Measurements from ENCODE around the gene CCDC63.
A peak's percentile ranks its signal among the peaks of the same experiment; 100 is the strongest.

CCDC63 gene

DNA sequence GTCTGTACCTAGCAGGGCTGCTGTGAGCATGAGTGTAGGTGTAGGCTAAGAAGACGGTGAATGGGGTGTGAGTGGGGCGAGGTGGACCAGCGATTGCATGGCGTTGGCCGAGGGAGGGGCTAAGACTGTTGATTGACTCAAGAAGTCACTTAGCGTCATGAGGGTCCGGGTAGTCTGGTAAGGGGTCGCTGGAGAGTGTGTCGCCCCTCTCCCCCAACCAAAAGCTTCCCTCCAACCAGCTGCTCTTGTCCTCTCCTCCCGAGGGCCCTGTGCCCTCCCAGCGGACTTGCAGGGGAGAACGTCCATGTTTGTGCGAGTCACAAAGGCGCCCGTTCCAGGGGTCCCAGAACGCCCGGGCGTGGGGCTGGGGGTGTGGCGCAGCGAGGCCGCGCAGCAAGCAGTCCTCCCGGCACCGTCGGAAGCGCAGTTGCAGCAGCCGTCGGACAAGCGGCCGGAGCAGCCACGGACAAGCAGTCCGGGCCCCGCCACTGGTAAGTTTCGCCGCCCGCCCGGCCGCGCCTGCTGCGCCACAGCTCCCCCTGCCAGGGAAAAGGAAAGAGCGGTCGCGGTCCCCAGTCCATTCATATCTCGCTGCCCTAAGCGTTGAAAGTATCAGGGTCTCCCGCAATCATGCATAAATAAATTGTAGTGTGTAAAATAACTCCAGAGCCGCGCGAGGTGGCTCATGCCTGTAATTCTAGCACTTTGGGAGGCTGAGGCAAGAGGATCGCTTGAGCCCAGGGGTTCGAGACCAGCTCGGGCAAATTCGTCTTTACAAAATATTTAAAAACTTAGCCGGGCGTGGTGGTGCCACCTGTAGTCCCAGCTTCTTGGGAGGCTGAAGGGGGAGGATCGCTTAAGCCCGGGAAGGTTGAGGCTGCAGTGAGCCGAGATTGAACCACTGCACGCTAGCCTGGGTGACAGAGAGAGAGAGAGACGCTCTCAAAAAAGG is at the start of gene CCDC63:
Gene CCDC63, plus strand, starts transcription at position 373 of the 952 bp plus-strand sequence. CDS start 5,968 bp downstream, outside the sequence.
- peak in 1 of 2 donors; percentile 10 for DNase-seq (ENCODE audit: extremely low read depth in 1 of 2, low read depth in 1 of 2)

DNA sequence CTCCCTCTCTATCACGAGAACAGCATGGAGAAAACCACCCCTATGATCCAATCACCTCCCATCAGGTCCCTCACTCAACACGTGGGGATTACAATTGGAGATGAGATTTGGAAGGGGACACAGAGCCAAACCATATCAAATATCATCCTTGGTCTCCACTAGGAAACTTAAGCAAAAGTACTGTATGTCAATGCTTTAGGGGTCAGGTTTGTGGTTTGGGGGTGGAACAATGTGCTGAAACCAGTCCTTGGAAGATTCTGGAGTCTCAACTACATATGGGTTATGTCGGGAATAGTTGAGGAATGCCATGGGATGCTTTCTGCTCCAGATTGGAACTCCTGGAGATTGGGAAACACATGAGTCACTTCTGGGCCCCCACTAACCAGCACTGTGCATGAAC is 48.3 kb upstream of the CCDC63 start:
- DNase-seq (ENCODE audit: extremely low read depth in 1 of 2, low read depth in 1 of 2): no peak

DNA sequence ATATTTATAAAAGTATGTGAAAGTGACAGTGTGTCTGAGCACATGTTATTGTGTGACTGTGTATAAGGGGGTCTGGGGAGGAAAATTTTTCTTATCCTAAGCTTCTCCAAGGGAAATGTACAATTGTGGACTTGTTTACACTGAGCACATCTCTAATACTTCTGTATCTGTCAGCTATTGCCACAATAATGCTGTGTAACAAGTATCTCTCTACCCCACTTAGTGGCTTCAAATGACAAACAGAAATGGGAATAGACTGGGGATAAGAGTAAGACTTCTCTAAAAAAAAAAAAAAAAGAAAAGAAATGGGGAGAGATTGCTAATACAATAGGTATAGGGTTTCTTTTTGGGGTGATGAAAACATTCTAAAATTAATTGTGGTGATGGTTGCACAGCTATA is 44.3 kb upstream of the CCDC63 start:
- DNase-seq (ENCODE audit: extremely low read depth in 1 of 2, low read depth in 1 of 2): no peak

DNA sequence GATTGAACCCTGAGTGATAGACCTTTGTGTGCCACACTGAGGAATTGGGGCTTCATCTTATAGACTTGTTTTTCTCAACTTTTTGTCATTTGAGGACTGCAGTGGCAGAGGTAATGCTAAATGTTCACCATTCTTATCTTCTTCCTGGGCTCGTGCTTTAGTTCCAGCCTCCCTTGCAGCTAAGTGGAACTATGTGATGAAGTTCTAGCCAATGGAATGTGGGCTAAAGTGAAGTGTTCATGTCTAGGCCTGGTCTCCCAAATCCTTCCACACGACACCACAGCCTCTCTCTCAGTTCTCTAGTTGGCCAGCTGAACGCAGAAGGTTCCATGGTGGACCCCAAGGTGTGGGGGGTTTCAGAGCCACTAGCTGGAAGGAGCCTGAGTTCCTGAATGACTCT is 42.4 kb upstream of the CCDC63 start:
- DNase-seq (ENCODE audit: extremely low read depth in 1 of 2, low read depth in 1 of 2): no peak

DNA sequence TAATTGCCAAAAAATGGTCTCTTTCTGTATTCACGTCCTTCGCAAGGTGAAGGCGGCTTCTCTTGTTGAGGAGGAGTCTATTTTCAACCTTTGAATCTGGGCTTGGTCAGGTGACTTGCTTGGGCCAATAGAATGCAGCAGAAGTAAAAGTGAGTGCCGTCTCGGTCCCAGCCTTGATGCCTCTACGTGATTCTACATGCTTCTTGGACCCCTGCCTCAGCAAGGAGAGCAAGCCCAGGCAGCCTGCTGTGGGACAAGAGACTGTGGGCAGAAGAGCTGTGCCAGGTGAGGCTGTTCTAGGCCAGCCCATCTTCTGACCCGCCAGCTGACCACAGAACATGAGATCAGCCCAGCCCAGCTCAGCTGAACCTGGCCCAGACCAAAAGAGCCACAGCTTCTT is 39.1 kb upstream of the CCDC63 start:
- DNase-seq (ENCODE audit: extremely low read depth in 1 of 2, low read depth in 1 of 2): no peak

DNA sequence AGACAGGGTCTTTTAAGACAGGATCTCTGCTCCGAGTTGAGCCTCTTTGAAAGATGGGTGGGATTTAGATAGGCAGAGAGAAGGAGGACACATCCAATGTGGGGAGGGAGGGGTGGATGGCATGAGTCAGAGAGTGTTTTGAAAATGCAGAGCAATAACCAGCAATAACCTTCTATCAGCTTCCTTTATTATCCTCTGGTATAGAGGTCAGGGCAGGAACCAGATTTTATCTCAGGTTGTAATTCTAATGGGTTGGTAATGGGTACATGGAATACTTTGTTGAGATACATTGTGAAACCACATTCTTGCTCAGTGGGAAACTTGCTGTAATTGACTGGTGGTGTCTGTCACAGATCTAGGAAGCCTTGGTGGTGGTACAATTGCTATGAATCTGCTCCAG is 37.6 kb upstream of the CCDC63 start:
- DNase-seq (ENCODE audit: extremely low read depth in 1 of 2, low read depth in 1 of 2): no peak

DNA sequence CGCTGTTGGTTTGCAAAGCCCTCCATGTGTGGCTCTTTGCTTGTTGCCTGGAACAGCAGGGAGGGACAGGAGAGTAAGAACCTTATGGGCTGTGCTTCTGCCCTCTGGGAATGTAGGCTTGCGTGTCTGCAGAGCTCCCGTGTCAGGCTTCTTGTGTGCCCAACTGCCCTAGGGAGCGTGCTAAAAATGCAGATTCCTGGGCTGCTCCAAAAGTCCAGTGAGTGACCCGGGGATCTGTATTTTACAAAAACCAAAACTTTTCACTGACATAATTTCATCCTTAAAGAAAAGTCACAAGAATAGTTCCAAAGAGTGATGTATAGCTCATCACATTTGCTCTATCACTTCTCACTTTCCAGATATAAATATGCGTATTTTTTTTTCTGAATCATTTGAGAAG is 34.8 kb upstream of the CCDC63 start:
- no peak for DNase-seq (ENCODE audit: extremely low read depth in 1 of 2, low read depth in 1 of 2)

DNA sequence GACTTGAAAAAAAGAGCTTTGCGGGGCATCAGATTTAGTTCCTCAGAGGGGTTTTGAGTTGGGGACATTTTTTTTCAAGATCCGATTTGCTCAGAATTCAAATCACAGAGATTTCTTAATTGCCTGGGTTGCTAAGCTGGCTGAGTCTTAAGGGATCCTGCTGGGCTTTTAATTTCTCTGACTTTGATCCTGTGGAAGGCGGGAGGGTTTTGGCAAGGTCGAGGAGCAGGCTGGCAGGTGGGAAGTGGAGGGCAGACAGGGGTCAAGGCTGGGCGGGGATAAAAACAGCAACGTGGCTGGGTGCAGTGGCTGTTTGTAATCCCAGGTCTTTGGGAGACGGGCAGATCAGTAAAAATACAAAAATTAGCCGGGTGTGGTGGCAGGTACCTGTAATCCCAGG is 33.5 kb upstream of the CCDC63 start:
- DNase-seq (ENCODE audit: extremely low read depth in 1 of 2, low read depth in 1 of 2): no peak

DNA sequence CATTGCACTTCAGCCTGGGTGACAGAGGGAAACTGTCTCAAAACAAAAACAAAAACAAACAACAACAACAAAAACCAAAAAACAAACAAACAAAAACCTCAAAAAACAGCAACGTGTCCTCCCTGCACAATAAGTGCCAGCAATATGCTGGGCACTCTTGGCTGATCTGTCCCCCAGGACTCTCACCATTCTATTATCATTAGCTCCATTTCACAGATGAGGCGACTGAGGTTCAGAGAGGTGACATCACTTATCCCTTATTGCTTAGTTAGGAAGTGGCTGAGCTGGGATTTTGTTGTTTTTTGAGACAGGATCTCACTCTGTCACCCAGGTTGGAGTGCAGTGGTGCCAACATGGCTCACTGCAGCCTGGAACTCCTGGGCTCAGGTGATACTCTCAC is 33.0 kb upstream of the CCDC63 start:
- DNase-seq (ENCODE audit: extremely low read depth in 1 of 2, low read depth in 1 of 2): no peak

DNA sequence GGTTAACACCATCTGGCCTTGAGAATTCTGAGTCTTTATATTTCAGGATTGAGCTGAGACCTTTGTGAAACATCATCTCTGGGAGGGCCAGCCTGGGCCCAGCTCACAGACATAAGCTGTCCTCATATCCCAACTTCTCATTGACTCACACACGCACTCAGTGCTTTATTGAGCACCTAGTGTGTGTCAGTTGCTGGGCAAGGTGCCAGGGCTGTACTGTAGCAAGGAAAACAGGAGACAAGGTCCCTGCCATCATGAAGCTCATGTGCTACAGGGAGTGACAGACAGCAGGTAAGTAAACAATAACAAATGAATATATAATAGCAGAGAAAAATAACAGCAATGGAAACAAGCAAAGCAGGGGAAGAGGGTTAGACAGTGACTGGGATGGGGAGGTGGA is 30.5 kb upstream of the CCDC63 start:
- DNase-seq (ENCODE audit: extremely low read depth in 1 of 2, low read depth in 1 of 2): no peak

DNA sequence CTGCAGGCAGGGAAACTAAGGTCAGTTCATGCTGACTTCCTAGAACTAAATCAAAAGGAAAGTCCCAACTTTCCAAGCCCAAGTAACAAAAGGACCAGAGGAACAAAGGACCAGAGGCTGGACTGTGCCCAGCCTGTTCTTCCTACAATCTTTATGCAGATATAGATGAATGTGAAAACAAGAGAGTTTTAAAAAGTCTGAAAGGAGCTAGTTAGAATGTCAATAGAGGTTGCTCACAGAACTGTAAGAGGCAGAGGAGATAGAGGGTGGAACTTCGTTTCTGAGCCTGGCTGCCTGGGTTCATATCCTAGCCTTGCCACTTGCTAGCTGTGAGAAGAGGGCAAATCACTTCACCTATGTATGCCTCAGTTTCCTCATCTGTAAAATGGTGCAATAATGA is 30.0 kb upstream of the CCDC63 start:
- DNase-seq (ENCODE audit: extremely low read depth in 1 of 2, low read depth in 1 of 2): no peak

DNA sequence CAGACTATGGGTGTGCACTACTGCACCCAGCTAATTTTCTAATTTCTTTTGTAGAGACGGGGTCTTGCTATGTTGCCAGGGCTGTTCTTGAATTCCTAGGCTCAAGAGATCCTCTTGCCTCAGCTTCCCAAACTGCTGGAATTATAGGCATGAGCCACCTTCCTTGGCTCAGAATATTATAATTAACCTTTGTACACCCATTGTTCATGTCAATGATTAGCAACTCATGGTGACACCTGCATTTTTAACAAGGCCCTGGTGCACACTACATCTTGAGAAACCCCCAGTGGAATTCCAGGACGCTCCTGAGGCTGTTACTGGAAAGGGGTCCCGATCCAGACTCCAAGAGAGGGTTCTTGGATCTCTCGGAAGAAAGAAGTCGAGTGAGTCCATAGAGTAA is 28.3 kb upstream of the CCDC63 start:
- no peak for DNase-seq (ENCODE audit: extremely low read depth in 1 of 2, low read depth in 1 of 2)

DNA sequence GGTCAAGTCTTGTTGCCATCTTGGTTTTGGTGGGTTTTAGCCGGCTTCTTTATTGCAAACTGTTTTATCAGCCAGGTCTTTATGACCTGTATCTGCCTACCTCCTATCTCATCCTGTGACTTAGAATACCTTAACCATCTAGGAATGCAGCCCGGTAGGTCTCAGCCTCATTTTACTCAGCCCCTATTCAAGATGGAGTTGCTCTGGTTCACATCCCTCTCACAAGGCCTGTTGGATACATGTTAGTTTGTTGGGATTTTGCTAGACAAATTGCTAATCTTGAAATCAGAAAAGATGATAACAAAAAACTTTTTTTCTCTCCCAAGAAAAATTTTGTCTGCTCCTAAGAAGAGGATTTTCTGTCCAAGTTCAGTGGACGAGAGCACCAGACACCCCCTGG is 27.6 kb upstream of the CCDC63 start:
- DNase-seq (ENCODE audit: extremely low read depth in 1 of 2, low read depth in 1 of 2): no peak

DNA sequence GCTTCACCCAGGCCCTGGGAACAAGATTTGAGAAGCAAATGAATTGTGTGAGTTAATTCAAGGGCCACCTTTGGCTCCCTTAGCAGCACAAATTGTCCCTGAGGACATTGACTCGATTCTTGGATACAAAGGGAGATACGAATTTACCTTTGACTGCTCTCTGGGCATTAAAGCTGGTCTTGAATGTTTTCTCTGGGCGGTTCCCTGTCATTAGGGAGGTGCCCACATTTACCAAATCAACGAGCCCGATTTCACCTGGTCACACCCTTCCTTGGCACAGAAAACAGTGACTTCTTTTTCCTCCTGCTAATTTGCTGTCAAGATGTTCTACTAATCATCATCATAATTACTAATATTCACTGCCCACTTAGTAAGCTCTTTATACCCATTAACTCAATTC is 27.1 kb upstream of the CCDC63 start:
- DNase-seq (ENCODE audit: extremely low read depth in 1 of 2, low read depth in 1 of 2): no peak

DNA sequence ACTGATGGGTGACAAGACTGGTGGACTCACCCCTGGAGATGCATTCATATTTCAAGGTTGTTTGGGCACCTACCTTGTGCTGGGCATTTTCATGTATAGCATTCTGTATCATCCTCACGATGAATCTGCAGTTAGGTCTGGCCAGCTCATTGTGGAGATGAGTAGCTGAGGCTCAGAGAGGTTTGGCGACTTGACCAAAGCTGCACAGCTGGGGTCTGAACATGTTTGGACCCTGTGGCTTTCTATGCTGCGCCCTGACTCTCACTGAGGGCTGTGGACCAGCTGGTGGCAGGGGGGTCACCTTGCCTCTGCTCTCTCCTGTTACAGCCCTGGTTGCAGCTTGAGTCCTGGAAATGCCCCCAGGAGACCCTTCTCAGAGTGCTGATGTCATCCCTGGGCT is 24.9 kb upstream of the CCDC63 start:
- no peak for DNase-seq (ENCODE audit: extremely low read depth in 1 of 2, low read depth in 1 of 2)

DNA sequence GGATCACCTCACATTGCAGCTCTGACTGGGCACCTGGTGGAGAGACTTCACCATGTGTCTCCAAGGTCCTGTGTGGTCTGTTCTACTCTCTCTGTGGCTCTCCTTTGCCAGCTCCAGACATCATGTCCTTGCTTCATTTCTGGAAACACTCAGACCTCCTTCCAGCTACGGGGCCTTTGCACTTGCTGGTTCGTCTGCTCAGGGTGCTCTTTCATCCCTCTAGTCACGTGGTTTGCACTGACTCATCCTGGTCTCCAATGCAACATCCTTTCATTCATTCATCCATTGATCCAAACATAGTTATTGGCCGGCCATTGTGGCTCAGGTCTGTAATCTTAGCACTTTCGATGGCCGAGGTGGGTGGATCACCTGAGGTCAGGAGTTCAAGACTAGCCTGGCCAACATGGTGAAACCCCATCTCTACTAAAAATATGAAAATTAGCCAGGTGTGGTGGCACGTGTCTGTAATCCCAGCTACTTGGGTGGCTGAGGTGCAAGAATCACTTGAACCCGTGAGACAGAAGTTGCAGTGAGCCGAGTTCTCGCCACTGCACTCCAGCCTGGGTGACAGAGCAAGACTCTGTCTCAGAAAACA is 23.9 kb upstream of the CCDC63 start:
- no peak for DNase-seq (ENCODE audit: extremely low read depth in 1 of 2, low read depth in 1 of 2)

DNA sequence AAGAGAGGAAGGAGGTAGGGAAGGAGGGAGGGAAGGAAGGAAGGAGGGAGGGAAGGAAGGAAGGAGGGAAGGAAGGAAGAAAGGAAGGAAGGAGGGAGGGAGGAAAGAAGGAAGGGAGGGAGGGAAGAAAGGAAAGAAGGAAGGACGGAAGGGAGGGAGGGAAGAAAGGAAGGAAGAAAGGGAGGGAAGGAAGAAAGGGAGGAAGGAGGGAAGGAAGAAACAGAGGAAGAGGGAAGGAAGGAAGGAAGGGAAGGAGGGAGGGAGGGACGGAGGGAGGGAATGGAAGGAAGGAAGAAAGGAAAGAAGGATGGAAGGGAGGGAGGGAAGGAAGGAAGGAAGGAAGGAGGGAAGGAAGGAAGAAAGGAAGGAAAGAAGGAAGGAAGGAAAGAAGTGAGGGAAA is 22.4 kb upstream of the CCDC63 start:
- no peak for DNase-seq (ENCODE audit: extremely low read depth in 1 of 2, low read depth in 1 of 2)

DNA sequence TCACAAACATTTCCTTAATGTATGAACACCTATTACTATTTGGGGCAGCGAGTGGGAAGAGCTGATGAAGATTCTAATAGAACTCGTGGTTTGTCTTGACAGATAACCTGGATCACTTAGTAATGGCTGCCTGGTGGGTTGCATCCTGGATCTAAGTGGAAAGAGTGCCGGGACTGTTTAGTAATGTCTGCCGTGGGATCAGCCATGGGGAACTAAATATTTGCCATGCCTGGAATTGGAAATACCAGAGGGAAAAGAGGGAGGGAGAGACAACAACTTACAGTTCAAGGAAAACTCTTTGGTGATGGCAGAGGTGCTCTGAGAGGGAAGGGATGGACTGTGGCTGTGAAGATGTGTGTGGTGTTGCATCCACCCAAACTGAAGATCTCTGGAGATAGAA is 21.3 kb upstream of the CCDC63 start:
- no peak for DNase-seq (ENCODE audit: extremely low read depth in 1 of 2, low read depth in 1 of 2)

DNA sequence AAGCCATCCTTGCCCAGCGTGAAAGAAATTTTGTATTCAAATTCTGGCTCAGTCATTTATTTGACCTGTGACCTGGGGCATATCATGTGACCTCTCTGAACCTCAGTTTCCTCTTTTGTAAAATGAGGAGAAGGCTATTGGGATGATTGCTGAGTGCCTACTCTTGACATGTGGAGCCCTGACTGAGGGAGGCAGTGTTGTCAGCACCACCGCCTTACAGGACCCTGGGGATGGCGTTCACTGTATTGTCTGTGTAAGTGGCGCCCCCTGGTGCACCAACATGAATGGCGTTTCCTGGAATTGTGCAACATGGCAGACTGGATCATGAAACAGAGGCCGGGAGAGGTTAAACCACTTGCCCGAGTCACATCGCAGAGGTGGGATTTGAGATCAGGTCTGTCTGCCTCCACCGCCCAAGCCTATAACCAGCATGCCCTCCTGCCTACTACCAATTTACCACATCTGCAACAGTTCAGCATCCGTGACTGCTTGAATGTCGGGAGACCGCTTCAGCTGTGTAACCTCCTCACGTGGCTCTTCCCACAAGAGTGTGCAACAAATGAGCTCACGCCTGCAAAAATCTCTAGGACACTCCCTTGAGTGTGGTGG is 20.1 kb upstream of the CCDC63 start:
- DNase-seq (ENCODE audit: extremely low read depth in 1 of 2, low read depth in 1 of 2): peak; percentile 39 to 64

DNA sequence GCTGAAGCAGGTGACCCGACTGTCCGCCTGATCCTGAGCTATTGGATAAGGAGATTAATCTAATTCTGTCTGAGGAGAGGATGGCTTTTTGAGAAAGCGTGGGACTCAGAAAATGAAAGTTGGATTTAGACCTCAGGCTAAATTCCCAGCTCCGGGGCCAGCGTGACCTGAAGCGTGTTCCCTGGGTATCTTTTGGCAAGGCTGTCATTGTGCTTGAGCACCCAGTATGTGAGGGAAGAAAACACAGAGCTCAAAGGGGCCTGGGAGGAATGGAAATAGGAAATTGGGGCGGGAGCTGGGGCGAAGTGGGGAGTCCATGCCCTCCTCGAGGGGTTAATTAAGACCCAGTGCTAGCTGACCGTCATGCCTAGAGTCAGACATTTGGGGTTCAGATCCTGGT is 17.5 kb upstream of the CCDC63 start:
- DNase-seq (ENCODE audit: extremely low read depth in 1 of 2, low read depth in 1 of 2): no peak

DNA sequence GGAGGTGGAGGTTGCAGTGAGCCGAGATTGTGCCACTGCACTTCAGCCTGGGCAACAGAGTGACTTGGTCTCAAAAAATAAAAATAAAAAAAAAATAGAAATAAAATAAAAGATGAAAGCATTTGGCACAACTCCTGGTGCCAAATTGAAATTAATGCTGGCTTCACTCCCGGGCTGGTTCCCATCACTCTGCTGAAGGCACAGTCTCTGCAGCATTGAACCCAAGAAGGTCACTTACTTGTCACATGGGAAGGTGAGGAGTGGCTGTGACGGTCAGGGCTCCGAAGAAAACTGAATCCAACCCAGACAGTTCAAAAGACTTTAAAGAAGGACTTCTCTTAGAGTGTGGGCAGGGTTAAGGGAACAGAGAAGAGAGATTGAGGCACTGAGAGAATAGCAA is 10.5 kb upstream of the CCDC63 start:
- no peak for DNase-seq (ENCODE audit: extremely low read depth in 1 of 2, low read depth in 1 of 2)

DNA sequence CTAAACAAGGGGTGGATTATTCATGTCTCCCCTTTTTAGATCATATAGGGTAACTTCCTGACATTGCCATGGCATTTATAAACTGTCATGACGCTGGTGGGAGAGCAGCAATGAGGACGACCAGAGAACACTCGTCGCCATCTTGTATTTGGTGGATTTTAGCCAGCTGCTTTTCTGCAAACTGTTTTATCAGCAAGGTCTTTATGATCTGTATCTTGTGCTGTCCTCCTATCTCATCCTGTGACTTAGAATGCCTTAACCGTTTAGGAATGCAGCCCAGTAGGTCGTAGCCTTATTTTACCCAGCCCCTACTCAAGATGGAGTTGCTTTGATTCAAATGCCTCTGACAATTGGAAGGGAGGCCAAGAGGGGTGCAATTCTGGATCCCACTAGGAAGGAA is 5.8 kb upstream of the CCDC63 start:
- DNase-seq (ENCODE audit: extremely low read depth in 1 of 2, low read depth in 1 of 2): no peak

Measured in activated CD8-positive, alpha-beta memory T cell treated with anti-CD3 and anti-CD28 coated beads for 1 hour (primary cell).